Measurements from ENCODE around the gene ZBTB45.
"Not testable (repeated sequence)": the region's sequence is repeated elsewhere in the genome, so short reads cannot be mapped to it uniquely, and the experiment has no call there.

Gene ZBTB45

DNA sequence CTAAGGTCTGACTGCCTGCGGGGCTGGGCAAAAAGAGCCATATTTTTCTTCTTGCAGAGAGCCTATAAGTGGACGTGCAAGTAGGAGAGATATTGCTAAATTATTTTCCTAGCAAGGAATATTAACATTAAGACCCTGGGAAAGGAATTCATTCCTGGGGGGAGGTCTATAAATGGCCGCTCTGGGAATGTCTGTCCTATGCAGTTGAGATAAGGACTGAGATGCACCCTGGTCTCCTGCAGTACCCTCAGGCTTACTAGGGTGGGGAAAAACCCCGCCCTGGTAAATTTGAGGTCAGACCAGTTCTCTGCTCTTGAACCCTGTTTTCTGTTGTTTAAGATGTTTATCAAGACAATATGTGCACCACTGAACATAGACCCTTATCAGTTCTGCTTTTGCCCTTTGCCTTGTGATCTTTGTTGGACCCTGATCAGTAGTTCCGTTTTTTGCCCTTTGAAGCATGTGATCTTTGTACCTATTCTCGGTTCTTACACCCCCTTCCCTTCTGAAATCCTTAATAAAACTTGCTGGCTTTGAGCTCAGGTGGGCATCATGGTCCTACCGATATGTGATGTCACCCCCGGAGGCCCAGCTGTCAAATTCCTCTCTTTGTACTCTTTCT, 11.9 kb downstream of the ZBTB45 start:
- H3K4me1 Mint-ChIP-seq, H3K27ac Mint-ChIP-seq, H3K4me3 Mint-ChIP-seq, H3K27me3 Mint-ChIP-seq, H3K36me3 Mint-ChIP-seq, H3K9me3 Mint-ChIP-seq: not testable (repeated sequence)

DNA sequence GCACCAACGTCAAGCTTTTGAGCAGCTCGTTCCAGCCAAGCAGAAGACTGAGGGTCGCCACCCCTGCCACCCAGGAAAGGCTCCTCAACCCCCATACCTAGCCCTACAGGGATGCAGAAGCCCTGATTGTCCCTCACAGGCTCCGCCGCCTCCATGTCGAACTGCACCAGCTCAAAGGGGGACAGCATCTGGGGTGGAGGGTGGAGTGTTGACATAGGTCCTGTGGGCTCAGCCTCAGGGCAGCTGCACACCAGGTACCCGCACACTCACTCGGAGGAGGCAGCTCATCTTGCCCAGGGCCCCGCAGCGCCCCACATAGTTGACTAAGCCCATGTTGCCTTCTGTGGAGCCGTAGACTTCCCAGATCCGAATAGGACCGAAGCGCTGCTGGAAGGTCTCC, 19.4 kb downstream of the ZBTB45 start:
- Mint-ChIP-seq H3K36me3 (no peaks in the 10 kb centered on the region), H3K27ac (no peak overlapping the region), H3K4me3 (peak overlapping the region; percentile 92), H3K9me3 (peaks cover 7% of the 10 kb centered on the region), H3K4me1 (peaks cover 25% of the 10 kb centered on the region), H3K27me3 (no peaks in the 10 kb centered on the region)

DNA sequence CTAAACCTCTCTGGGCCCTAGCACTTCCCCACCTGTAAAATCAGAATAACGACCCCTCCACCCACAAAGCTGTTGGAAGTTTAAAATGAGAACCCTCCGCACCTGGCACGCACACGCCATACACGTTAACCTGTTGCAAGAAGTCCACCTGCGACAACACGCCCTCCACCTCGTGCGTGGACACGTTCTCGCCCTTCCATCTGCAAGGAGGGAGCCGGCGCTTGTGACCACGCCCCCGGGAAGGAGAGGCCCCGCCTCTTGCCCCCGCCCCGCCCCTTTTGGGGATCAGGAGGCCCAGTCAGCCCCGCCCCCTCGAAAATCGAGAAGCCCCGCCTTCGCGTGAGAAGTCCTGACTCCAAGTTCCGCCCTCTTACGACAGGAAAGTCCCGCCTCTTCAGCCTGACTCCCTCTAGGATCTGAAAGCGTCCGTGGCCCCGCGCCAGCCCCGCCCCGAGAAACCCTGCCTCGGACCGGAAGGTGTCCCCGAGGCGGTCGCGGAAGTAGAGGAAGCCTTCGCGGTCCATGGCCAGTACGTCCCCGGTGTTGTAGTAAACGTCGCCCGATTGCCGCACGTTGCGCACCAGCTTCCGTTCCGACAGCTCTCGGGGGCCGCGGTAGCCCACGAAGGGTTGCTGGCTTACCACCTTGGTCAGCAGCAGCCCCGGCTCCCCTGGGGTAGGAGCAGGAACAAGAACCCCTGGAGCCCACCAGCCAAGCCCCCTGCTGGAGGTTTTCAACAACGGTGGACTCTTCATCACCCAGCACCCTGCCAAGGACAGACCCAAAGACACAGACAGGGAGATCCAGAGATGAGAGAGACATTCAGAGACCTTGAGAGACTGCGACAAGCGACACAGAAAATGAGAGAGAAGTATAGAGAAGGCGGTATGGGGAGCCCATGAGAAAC, 20.3 kb downstream of the ZBTB45 start:
- peaks cover 25% of the 10 kb centered on the region for H3K4me1 Mint-ChIP-seq
- peak overlapping the region; percentile 94 for H3K27ac Mint-ChIP-seq
- peaks cover 7% of the 10 kb centered on the region for H3K9me3 Mint-ChIP-seq
- no peaks in the 10 kb centered on the region for H3K27me3 Mint-ChIP-seq
- H3K36me3 Mint-ChIP-seq: no peaks in the 10 kb centered on the region
- peak overlapping the region; percentile 92 for H3K4me3 Mint-ChIP-seq

DNA sequence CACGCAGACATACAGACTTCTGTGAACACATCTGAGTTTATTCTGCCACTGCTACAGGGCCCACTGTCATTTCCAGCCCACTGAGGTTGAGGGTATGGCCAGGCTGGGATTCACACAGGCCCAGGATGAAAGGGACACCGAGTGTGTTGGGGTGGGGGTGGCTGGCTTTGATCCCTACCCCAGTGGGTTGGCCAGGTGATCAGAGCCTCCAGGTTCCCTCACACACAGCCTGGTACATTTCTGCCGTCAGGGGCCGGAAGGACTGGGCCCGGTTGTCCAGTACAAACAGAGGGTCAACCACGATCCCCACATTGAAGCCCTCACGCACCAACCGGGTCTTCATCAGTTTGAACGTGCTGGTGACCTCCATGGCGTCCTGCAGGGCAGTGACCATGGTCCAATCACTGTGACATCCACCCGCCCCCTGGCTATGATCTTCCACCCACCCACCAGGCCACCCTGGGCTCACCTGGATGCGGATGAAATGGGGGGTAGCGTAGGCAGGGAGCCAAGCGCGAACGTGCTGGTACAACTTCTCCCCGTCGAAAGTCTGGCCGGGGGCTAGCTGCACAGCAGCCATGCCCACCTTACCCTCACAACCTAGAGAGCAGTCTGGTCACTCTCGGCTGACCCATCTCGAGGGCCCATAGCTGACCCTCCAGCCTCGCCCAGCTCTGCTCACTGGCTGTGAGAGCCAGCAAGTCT, 21.1 kb downstream of the ZBTB45 start:
- Mint-ChIP-seq H3K4me1 (peaks cover 25% of the 10 kb centered on the region), H3K9me3 (peaks cover 7% of the 10 kb centered on the region), H3K36me3 (no peaks in the 10 kb centered on the region), H3K4me3 (peak overlapping the region; percentile 92), H3K27me3 (no peaks in the 10 kb centered on the region), H3K27ac (no peak overlapping the region)

DNA sequence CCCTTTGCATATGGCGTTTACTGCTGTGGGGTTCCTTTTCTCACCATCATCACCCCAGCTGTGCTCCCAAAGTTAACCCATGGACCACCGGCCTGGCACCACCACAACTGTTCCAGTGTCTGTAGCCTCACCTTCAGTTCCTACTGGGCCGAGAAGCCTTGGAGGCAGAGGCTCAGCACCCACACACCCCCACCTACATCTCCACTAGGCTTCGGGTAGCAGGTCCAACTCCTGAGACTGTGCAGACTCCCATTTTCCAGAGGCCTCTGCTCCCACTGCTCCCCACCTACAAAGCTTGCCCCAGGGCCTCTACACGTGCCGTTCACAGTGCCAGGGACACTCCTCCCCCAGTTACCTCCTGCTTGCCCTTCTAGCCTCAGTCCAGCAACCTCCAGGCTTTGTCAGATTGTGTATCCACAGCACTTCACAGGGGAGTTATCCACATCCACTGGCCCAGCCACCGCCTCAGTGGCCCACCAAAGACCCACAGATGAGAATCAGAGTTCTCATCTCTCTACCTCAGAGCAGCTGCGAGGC, 21.9 kb downstream of the ZBTB45 start:
- Mint-ChIP-seq H3K4me3 (peak overlapping the region; percentile 44), H3K4me1 (peaks cover 25% of the 10 kb centered on the region), H3K36me3 (no peaks in the 10 kb centered on the region), H3K9me3 (peaks cover 7% of the 10 kb centered on the region), H3K27me3 (no peaks in the 10 kb centered on the region), H3K27ac (no peak overlapping the region)

DNA sequence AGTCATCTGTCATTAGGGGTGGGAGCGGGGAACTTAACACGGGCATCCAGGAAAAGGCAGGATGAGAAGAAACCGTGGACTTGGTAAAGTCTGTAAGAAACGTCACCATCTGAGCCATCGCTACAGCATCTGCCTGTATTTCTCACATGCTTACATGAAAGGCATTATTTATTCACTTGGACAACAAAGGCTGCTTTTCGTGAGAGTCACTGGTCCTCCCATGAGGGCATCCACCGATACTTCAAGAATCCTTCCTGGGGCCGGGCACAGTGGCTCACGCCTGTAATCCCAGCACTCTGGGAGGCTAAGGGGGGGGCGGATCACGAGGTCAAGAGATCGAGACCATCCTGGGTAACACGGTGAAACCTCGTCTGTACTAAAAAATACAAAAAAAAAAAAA, 27.3 kb downstream of the ZBTB45 start:
- Mint-ChIP-seq H3K36me3 (no peaks in the 10 kb centered on the region), H3K4me1 (peaks cover 5% of the 10 kb centered on the region), H3K4me3 (no peak overlapping the region), H3K27me3 (no peaks in the 10 kb centered on the region), H3K27ac (no peak overlapping the region), H3K9me3 (no peaks in the 10 kb centered on the region)

DNA sequence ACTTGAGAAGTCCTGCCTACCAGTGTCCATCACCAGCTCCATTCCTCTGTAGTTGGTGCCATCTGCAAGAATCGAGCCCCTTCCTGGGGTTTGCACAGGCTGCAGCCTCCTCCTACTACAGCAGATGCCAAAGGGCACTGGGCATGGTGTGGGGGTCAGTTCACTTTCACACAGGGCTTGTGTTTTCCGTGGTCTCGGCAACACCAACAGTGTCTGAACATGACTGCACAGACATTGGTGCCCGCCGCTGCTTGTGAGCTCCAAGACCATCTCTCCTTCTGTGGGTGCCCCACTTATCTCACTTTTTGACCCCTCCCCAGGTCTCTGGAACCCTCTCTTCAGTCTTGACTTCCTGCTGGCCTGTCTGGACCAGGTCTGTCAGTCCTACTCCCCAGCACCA, 28.2 kb downstream of the ZBTB45 start:
- Mint-ChIP-seq H3K27ac (no peak overlapping the region), H3K4me3 (no peak overlapping the region), H3K36me3 (no peaks in the 10 kb centered on the region), H3K27me3 (no peaks in the 10 kb centered on the region), H3K9me3 (no peaks in the 10 kb centered on the region), H3K4me1 (no peaks in the 10 kb centered on the region)

DNA sequence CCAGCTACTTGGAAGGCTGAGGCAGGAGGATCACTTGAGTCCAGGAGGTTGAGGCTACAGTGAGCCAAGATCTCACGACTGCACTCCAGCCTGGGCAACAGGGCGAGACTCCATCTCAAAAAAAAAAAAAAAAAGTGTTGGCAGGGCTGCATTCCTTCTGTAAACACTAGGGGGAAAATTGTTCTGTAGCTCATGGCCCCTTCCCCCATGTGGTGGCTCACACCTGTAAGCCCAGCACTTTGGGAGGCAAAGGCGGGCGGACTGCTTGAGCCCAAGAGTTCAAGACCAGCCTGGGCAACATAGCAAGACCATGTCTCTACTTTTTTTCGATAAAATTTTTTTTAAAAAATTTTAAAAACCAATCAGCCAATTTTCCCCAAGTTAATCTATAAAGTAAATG, 35.3 kb downstream of the ZBTB45 start:
- H3K4me3 Mint-ChIP-seq: not testable (repeated sequence)

DNA sequence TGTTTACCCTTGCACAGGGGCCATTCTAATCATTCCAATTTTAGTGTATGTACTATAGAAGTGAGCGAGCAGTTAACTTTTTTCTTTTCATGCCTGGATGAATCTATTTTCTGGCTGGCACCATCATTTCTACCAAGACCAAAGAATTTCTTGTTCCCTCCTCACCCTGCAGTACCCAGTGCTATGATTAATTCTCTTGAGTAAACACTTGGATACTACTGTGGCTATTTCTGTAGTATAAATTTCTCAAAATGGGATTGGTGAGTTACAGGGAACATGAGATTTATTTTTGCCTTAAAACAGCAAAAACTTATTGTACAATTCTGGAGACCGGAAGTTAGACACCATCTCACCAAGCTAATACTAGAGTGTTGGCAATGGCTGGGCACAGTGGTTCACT, 35.8 kb downstream of the ZBTB45 start:
- peaks cover 5% of the 10 kb centered on the region for H3K36me3 Mint-ChIP-seq
- no peaks in the 10 kb centered on the region for H3K4me1 Mint-ChIP-seq
- H3K4me3 Mint-ChIP-seq: no peak overlapping the region
- no peaks in the 10 kb centered on the region for H3K27me3 Mint-ChIP-seq
- H3K27ac Mint-ChIP-seq: no peak overlapping the region
- no peaks in the 10 kb centered on the region for H3K9me3 Mint-ChIP-seq

More for the DNA sequence above, 35.3 kb downstream of the ZBTB45 start:
- not testable (repeated sequence) for H3K27me3 Mint-ChIP-seq, H3K36me3 Mint-ChIP-seq, H3K27ac Mint-ChIP-seq, H3K9me3 Mint-ChIP-seq, H3K4me1 Mint-ChIP-seq

DNA sequence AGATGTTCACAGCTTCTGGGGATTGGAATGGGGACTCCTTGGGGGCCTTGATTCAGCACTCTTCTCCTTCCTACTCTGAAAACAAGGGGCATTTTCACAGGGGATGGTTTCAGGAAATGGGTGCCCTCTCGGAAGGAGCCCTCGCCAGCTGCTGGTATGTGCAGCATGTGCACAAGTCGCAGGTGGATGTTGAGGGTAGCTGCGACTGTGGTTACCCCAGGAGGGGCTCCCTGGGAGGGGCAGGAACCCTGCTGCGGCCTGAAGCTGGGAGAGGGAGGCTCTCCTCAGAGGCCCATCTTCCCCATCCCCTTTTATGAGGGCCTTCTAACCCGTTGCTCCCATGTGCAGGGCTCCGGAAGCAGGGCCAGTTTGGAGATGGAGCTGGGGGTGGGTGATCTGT, 37.2 kb downstream of the ZBTB45 start:
- H3K4me3 Mint-ChIP-seq: no peak overlapping the region
- peak overlapping the region; percentile 12 for H3K27ac Mint-ChIP-seq
- peaks cover 5% of the 10 kb centered on the region for H3K36me3 Mint-ChIP-seq
- H3K4me1 Mint-ChIP-seq: no peaks in the 10 kb centered on the region
- H3K9me3 Mint-ChIP-seq: no peaks in the 10 kb centered on the region
- no peaks in the 10 kb centered on the region for H3K27me3 Mint-ChIP-seq

DNA sequence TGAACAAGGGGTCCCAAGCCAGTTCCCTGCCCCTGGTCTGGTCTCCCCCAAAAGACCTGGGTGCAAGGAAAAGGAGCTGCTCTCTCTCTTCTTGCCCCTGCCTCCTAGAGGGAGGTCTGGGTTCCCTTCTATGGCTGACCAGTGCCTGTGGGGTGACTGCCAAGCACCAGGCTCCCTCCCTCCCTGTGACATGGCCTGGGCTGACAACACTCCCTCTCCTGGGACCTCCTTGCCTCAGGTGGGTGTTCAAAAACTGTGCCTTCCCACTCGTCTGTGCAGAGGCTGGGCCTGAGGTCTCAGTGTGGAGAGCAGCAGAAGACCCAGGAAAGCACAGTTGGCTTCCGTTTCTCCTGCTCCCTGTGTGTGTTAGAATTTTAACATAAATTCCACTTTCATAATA, 38.8 kb downstream of the ZBTB45 start:
- H3K27ac Mint-ChIP-seq: no peak overlapping the region
- no peaks in the 10 kb centered on the region for H3K27me3 Mint-ChIP-seq
- H3K4me1 Mint-ChIP-seq: peaks cover 7% of the 10 kb centered on the region
- peaks cover 5% of the 10 kb centered on the region for H3K36me3 Mint-ChIP-seq
- H3K4me3 Mint-ChIP-seq: no peak overlapping the region
- H3K9me3 Mint-ChIP-seq: no peaks in the 10 kb centered on the region

DNA sequence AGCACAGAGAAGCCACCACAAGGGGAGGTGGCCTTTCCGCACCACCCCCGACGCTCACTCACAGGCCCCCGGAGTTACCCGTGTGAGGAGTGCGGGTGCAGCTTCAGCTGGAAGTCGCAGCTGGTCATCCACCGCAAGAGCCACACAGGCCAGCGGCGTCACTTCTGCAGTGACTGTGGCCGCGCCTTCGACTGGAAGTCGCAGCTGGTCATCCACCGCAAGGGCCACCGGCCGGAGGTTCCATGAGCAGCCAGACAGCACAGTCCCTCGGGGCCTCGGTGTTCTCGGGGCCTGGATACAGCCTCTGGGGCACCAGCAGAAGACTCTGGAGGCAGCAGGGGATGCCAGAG, 39.2 kb downstream of the ZBTB45 start:
- H3K36me3 Mint-ChIP-seq: peaks cover 5% of the 10 kb centered on the region
- H3K9me3 Mint-ChIP-seq: no peaks in the 10 kb centered on the region
- no peaks in the 10 kb centered on the region for H3K27me3 Mint-ChIP-seq
- no peak overlapping the region for H3K27ac Mint-ChIP-seq
- H3K4me3 Mint-ChIP-seq: no peak overlapping the region
- peaks cover 7% of the 10 kb centered on the region for H3K4me1 Mint-ChIP-seq

DNA sequence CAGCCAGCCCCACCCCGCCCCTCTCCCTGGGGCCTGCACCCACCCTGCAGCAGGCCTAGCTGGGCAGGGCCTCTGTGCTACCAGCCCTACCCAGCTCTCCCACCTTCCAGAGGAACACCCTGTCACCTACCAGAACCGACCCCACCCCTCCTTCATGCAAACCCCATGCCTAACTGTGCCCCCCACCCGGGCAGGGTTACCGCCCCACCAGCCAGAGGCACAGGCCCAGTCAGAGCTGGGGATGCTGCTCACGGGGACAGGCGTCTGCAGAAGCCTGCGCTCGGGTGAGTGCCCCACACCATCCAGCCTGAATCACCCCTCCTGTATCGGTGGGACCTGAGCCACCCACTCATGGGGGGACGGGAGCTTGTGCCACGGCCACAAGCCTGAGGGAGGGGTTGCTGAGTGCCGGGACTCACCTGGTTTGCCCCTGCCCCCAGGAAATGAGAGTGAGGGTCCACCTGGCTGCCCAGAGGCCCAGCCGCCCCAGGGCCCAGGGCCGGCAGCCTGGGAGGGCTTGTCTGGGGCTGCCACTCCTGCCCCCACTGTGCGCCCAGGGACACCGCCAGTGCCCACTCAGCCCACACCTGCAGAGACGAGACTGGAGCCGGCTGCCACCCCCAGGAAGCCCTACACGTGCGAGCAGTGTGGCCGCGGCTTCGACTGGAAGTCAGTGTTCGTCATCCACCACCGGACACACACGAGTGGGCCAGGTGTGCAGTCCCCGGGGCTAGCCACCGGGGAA, 39.7 kb downstream of the ZBTB45 start:
- Mint-ChIP-seq H3K27me3 (no peaks in the 10 kb centered on the region), H3K27ac (no peak overlapping the region), H3K4me1 (peaks cover 11% of the 10 kb centered on the region), H3K4me3 (no peak overlapping the region), H3K36me3 (peaks cover 5% of the 10 kb centered on the region), H3K9me3 (no peaks in the 10 kb centered on the region)

DNA sequence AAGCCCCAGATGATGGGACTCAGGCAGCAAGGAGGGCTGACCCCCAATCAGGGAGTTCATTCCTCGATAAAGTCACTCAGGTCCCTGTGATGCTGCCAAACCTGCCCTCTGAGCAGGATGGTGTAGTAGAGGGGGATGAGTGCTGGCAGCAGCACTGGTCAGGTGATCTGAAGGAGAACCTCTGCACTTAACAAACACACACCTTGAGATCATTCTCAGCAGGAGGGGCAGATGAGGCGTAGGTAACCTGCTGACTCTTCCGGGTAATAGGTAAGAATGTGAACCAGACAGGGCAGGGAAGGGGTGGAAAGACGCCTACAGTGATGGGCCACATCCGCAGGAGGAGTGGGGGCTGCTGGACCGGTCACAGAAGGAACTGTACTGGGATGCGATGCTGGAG, 40.3 kb downstream of the ZBTB45 start:
- H3K36me3 Mint-ChIP-seq: peaks cover 5% of the 10 kb centered on the region
- no peaks in the 10 kb centered on the region for H3K9me3 Mint-ChIP-seq
- H3K27ac Mint-ChIP-seq: no peak overlapping the region
- H3K27me3 Mint-ChIP-seq: no peaks in the 10 kb centered on the region
- no peak overlapping the region for H3K4me3 Mint-ChIP-seq
- peaks cover 15% of the 10 kb centered on the region for H3K4me1 Mint-ChIP-seq

DNA sequence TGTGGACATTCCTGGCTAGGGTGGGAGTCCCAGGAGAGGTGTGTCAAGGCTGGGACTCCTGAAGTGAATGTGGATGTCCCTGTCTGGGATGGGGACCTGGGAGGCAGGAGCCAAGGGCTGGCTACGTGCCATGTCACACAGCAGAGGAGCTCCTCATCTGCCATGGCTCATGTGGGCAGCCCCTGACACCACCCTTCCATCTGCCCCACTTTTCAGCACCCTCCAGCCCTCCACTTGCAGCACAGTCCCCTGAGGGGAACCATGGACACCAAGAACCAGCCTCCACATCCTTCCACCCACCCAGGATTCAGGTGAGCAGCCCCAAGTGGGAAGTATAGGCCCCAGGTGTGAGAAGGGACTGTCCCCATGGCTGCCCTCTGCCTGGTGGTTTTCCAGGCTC, 41.7 kb downstream of the ZBTB45 start:
- Mint-ChIP-seq H3K36me3 (peaks cover 3% of the 10 kb centered on the region), H3K4me3 (peak overlapping the region; percentile 11), H3K4me1 (peaks cover 15% of the 10 kb centered on the region), H3K27me3 (no peaks in the 10 kb centered on the region), H3K9me3 (no peaks in the 10 kb centered on the region), H3K27ac (no peak overlapping the region)

Data from activated naive CD4-positive, alpha-beta T cell treated with anti-CD3 and anti-CD28 coated beads, Interleukin-2, amount 50 U/mL, for 24 hours (primary cell).